GM18909 (cell line): ENCODE results near the gene ZNF385A.
A peak's percentile ranks its signal among the peaks of the same experiment; 100 is the strongest.

ENCODE experiments used
- ATAC-seq: cut with Tn5 transposase; IDR thresholded peaks from one replicate; pipeline ENCODE4 v1.9.1; 2021; ENCODE audit warnings: mild to moderate bottlenecking; ENCODE audit not compliant: unreplicated experiment, poor library complexity

The ZNF385A gene

GRCh38 chr12:54377007-54377406 lies 7.5 kb downstream of the ZNF385A start:
- ATAC-seq, result no peak

GRCh38 chr12:54376596-54376995 lies 7.9 kb downstream of the ZNF385A start:
- no peak for ATAC-seq

GRCh38 chr12:54375259-54375579 lies 9.3 kb downstream of the ZNF385A start:
- ATAC-seq, result no peak

GRCh38 chr12:54374562-54375258 lies 9.8 kb downstream of the ZNF385A start:
- no peak for ATAC-seq

GRCh38 chr12:54373649-54374561 lies 10.6 kb downstream of the ZNF385A start:
- ATAC-seq, result no peak

GRCh38 chr12:54372113-54372806 lies 12.3 kb downstream of the ZNF385A start:
- ATAC-seq, result no peak

GRCh38 chr12:54371328-54372112 lies 13.0 kb downstream of the ZNF385A start:
- no peak for ATAC-seq

- no peak for ATAC-seq
Measured at GRCh38 chr12:54370171-54370730, 14.3 kb downstream of the ZNF385A start.

GRCh38 chr12:54369597-54370131 lies 14.9 kb downstream of the ZNF385A start:
- ATAC-seq, result no peak

GRCh38 chr12:54368709-54369596 lies 15.6 kb downstream of the ZNF385A start:
- peak; percentile 81 for ATAC-seq

GRCh38 chr12:54368025-54368708 lies 16.4 kb downstream of the ZNF385A start:
- peak; percentile 7 for ATAC-seq

GRCh38 chr12:54364413-54364812 lies 20.1 kb downstream of the ZNF385A start, which contains the start of gene GPR84:
TSS of gene GPR84 (minus strand) at chr12:54364486. CDS start at chr12:54363851, 635 bp downstream.
- no peak for ATAC-seq

GRCh38 chr12:54363618-54364017 lies 20.9 kb downstream of the ZNF385A start:
- no peak for ATAC-seq

GRCh38 chr12:54363047-54363446 lies 21.5 kb downstream of the ZNF385A start:
- no peak for ATAC-seq

- ATAC-seq, result no peak
Measured at GRCh38 chr12:54360717-54361456, 23.6 kb downstream of the ZNF385A start.

GRCh38 chr12:54359762-54360351 lies 24.7 kb downstream of the ZNF385A start:
- ATAC-seq, result no peak
